ENCODE measurements around the gene EIF4H.

- no peak for TF ChIP-seq MAX (IDR thresholded peaks at IDR 0.05; ENCODE audit: low read depth, low read length)
- no peak for TF ChIP-seq CTCF (IDR thresholded peaks at IDR 0.05; ENCODE audit: low read depth, low read length)
- TF ChIP-seq POLR2A (IDR thresholded peaks at IDR 0.05; ENCODE audit: extremely low read depth, insufficient read length) = no peak
- no peak for TF ChIP-seq MYC (IDR thresholded peaks at IDR 0.05; ENCODE audit: low read depth, low read length)
Measured at GRCh38 chr7:74138334-74138867, 35.8 kb upstream of the EIF4H start.

All from NB4 (cell line).